AG10803 (cell line): ENCODE data around the gene USP30.

Source experiments
- DNase-seq: peaks from one replicate; pipeline ENCODE4 v3.0.0; 2010; ENCODE audit warnings: low read depth
- H3K4me3 ChIP-seq: 2 replicates; pipeline ENCODE4 v1.5.1; 2011; ENCODE audit warnings: mild to moderate bottlenecking, low read length, control low read depth
- CTCF ChIP-seq: conservative IDR thresholded peaks from 2 replicates; pipeline ENCODE4 v1.5.1; 2011; ENCODE audit warnings: mild to moderate bottlenecking, low read length, control low read depth, inconsistent platforms

USP30 gene, protein sequence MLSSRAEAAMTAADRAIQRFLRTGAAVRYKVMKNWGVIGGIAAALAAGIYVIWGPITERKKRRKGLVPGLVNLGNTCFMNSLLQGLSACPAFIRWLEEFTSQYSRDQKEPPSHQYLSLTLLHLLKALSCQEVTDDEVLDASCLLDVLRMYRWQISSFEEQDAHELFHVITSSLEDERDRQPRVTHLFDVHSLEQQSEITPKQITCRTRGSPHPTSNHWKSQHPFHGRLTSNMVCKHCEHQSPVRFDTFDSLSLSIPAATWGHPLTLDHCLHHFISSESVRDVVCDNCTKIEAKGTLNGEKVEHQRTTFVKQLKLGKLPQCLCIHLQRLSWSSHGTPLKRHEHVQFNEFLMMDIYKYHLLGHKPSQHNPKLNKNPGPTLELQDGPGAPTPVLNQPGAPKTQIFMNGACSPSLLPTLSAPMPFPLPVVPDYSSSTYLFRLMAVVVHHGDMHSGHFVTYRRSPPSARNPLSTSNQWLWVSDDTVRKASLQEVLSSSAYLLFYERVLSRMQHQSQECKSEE

DNA sequence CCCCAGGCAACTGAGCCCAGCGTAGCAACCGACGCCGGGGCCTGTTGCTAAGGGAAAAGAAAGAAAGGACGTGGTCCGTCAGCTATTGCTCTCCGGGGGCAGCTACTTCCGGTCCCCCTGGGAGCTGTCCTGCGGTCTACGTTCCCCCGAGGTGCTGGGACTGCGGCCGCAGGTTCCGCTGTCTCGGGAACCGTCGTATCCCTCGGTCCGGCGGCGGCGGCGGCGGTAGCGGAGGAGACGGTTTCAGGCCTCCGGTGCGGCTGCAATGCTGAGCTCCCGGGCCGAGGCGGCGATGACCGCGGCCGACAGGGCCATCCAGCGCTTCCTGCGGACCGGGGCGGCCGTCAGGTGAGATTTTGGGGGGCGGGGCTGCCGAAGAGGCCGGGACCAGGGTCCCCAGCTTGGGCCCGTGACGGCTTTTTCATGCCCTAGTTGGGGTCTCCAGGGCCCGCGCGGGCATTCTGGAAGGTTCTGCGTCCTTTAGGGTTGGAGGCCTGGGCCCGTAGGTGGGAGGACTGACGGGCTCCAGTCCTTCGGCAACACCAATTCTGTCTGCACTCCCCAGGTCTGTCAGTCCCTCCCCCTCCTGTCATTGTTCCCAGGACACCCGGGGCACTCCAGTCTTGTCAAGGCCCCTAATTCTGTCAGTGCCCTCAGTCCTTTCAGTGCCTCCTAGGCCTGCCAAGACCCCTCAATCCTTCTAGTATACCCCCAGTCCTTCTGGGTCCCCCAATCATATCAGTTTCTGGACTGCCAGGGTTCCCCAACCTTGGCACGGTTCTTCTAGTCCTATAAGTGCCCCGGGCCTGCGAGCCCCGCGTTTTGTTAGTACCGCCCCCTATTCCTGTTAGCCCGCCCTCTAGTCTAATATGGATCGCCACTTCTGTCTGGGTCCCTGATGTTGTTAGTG is at the start of gene USP30:
Gene USP30, plus strand, starts transcription at position 163 of the 910 bp plus-strand sequence. Its CDS starts 103 bp downstream, at position 266.
- no peak for TF ChIP-seq CTCF
- DNase-seq, result peak; percentile 86
- peak within 1 kb of the TSS; percentile 96 for H3K4me3 ChIP-seq

DNA sequence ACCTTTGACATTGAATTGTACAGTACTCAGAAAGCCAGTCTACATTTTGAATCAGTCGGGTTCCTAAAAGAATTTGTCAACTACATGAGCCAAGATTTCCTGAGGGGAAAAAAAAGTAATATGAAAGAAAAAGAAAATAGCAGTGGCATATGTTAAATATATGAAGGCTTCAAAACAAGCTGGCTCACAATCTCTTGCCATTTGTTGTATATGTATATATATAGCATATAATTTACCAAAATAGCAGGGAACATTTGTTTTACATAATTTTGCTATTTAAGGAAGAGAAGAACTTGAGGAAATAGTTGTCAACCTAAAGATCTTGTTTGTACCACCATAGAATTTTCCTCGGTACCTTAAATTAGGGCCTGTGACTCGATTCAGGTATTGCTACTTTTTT is 48.4 kb upstream of the USP30 start:
- DNase-seq, result no peak
- TF ChIP-seq CTCF, result no peak
- H3K4me3 ChIP-seq, result no peak overlapping the region

GRCh38 chr12:109009766-109010165 is 42.6 kb upstream of the USP30 start:
- no peak overlapping the region for H3K4me3 ChIP-seq

DNA sequence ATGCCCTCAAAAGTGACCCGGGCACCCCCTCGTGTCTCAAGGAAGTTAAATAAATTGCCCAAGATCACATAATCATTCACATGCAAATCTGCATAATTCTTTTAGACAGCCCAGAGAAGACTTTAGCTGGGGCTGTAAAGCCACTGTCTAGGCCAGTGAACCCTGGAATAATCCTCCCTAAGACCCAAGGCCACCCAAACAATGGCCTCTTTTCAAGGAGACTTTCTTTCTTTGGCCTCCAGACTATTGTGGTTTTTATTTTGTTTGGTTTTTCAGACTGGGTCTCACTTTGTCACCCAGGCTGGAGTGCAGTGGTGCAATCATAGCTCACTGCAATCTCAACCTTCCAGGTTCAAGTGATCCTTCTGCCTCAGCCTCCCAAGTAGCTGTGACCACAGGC is 42.1 kb upstream of the USP30 start:
- no peak for TF ChIP-seq CTCF
- DNase-seq, result no peak
- H3K4me3 ChIP-seq, result no peak overlapping the region

More at GRCh38 chr12:109009766-109010165, 42.6 kb upstream of the USP30 start:
- no peak for DNase-seq
- TF ChIP-seq CTCF, result no peak

DNA sequence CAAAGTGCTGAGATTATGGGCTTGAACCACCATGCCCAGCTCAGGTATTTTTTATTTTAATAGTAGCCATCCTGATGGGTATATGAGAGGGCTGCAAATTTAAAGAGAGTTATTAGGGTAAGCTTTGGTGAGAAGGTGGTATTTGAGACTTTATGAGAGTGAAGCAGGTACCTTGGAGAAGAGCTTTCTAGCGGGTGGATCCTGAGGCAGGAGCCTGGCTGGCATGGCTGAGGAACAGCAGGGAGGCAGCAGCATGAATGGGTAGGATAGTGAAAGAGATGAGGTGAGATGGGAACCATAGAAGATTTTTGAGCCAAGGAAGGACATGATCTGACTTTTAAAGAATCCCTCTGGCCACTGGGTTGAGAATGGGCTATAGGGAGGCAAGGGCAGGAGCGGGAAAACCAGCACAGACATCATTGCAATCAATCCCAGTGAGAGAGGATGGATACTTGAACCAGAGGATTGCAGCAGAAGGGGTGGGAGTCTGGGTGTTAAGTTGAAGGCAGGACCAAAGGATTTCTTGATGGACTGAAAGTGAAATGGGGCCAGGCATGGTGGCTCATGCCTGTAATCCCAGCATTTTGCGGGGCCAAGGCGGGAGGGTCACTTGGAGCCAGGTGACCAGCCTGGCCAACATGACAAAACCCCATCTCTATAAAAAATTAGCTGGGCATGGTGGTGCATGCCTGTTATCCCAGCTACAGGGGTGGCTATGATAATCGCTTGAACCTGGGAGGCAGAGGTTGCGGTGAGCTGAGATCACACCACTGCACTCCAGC is 37.2 kb upstream of the USP30 start:
- no peak overlapping the region for H3K4me3 ChIP-seq
- no peak for TF ChIP-seq CTCF
- no peak for DNase-seq

DNA sequence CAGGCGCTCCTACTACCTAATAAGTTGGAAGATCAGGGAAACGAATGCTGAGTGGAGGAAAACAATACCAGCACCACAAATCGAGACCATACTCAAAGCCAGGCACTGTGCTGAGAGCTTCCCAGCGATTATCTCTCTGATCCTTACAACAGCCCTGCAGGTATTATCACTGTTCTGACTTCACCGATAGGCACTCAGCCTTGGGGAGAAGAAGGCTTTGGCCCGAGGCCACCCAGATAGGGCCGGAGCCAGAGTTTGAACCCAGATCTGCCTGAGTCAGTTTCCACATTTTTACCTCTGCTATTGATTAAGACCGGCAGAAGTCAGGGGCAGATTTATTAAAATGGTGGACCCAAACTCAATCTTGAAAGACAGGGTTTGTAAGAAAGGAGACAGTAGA is 36.4 kb upstream of the USP30 start:
- TF ChIP-seq CTCF, result no peak
- no peak for DNase-seq
- H3K4me3 ChIP-seq, result no peak overlapping the region
